Neural cell (in vitro differentiated cells): Measurements from ENCODE around the gene GPR42.
"Not testable (repeated sequence)": the region's sequence is repeated elsewhere in the genome, so short reads cannot be mapped to it uniquely, and the experiment has no call there.

Experiments used
- EP300 ChIP-seq: fragments of 450-650 bp; conservative IDR thresholded peaks from 2 replicates; pipeline ENCODE4 v1.6.1; 2014; ENCODE audit warnings: antibody characterized with exemption, mild to moderate bottlenecking, moderate library complexity; ENCODE audit not compliant: poor library complexity, severe bottlenecking
- EZH2 ChIP-seq: fragments of 200-600, 300-800 bp; shearing (Covaris generic), sonication (generic); IDR thresholded peaks from 2 replicates; pipeline ENCODE4 v1.6.1; 2014; ENCODE audit warnings: antibody characterized with exemption, low read length, borderline replicate concordance, mild to moderate bottlenecking; ENCODE audit not compliant: insufficient read depth, poor library complexity, severe bottlenecking
- MXI1 ChIP-seq: fragments of 450-650 bp; conservative IDR thresholded peaks from 2 replicates; pipeline ENCODE4 v1.6.1; 2014; ENCODE audit warnings: antibody characterized with exemption, mild to moderate bottlenecking; ENCODE audit not compliant: poor library complexity, severe bottlenecking
- POLR2AphosphoS5 ChIP-seq: IDR thresholded peaks from 2 replicates; pipeline ENCODE4 v1.6.1; 2012
- RAD21 ChIP-seq: fragments of 450-650 bp; conservative IDR thresholded peaks from 2 replicates; pipeline ENCODE4 v1.6.1; 2014; ENCODE audit warnings: antibody characterized with exemption, mild to moderate bottlenecking, moderate library complexity
- SMC3 ChIP-seq: fragments of 450-650 bp; conservative IDR thresholded peaks from 2 replicates; pipeline ENCODE4 v1.6.1; 2014; ENCODE audit warnings: antibody characterized with exemption, mild to moderate bottlenecking, moderate library complexity; ENCODE audit not compliant: poor library complexity
- TAF1 ChIP-seq: IDR thresholded peaks from 2 replicates; pipeline ENCODE4 v1.6.1; 2012; ENCODE audit warnings: low read depth
- TF ChIP-seq, protein P1 (sequence below): fragments of 450-650 bp; IDR thresholded peaks from 2 replicates; pipeline ENCODE4 v1.5.1; 2014; ENCODE audit warnings: antibody characterized with exemption, mild to moderate bottlenecking, moderate library complexity; ENCODE audit not compliant: poor library complexity, severe bottlenecking
- TF ChIP-seq, protein P2 (sequence below): IDR thresholded peaks from 2 replicates; pipeline ENCODE4 v1.6.1; 2012; ENCODE audit warnings: borderline replicate concordance

DNA sequence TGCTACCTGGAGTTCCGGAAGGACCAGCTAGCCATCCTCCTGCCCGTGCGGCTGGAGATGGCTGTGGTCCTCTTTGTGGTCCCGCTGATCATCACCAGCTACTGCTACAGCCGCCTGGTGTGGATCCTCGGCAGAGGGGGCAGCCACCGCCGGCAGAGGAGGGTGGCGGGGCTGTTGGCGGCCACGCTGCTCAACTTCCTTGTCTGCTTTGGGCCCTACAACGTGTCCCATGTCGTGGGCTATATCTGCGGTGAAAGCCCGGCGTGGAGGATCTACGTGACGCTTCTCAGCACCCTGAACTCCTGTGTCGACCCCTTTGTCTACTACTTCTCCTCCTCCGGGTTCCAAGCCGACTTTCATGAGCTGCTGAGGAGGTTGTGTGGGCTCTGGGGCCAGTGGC lies 11.5 kb upstream of the GPR42 start:
- TF ChIP-seq, protein P1, sequence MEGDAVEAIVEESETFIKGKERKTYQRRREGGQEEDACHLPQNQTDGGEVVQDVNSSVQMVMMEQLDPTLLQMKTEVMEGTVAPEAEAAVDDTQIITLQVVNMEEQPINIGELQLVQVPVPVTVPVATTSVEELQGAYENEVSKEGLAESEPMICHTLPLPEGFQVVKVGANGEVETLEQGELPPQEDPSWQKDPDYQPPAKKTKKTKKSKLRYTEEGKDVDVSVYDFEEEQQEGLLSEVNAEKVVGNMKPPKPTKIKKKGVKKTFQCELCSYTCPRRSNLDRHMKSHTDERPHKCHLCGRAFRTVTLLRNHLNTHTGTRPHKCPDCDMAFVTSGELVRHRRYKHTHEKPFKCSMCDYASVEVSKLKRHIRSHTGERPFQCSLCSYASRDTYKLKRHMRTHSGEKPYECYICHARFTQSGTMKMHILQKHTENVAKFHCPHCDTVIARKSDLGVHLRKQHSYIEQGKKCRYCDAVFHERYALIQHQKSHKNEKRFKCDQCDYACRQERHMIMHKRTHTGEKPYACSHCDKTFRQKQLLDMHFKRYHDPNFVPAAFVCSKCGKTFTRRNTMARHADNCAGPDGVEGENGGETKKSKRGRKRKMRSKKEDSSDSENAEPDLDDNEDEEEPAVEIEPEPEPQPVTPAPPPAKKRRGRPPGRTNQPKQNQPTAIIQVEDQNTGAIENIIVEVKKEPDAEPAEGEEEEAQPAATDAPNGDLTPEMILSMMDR = not testable (repeated sequence)
- not testable (repeated sequence) for TF ChIP-seq MXI1, TAF1, SMC3, RAD21, EZH2, POLR2AphosphoS5, EP300
- TF ChIP-seq, protein P2, sequence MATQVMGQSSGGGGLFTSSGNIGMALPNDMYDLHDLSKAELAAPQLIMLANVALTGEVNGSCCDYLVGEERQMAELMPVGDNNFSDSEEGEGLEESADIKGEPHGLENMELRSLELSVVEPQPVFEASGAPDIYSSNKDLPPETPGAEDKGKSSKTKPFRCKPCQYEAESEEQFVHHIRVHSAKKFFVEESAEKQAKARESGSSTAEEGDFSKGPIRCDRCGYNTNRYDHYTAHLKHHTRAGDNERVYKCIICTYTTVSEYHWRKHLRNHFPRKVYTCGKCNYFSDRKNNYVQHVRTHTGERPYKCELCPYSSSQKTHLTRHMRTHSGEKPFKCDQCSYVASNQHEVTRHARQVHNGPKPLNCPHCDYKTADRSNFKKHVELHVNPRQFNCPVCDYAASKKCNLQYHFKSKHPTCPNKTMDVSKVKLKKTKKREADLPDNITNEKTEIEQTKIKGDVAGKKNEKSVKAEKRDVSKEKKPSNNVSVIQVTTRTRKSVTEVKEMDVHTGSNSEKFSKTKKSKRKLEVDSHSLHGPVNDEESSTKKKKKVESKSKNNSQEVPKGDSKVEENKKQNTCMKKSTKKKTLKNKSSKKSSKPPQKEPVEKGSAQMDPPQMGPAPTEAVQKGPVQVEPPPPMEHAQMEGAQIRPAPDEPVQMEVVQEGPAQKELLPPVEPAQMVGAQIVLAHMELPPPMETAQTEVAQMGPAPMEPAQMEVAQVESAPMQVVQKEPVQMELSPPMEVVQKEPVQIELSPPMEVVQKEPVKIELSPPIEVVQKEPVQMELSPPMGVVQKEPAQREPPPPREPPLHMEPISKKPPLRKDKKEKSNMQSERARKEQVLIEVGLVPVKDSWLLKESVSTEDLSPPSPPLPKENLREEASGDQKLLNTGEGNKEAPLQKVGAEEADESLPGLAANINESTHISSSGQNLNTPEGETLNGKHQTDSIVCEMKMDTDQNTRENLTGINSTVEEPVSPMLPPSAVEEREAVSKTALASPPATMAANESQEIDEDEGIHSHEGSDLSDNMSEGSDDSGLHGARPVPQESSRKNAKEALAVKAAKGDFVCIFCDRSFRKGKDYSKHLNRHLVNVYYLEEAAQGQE = not testable (repeated sequence)
